ENCODE results near the gene CDKAL1. TPM values are rescaled to one million over a fixed set of nuclear protein-coding genes. Genes with fewer than 3 reads are reported as not detected.

CDKAL1 gene
- total and polyA plus RNA-seq, 10 of the 15 experiments (the other 5 are each of a cell fraction or from before 2014, with no cell fraction given): 10.7 to 26.9 (median 17.3) TPM

DNA sequence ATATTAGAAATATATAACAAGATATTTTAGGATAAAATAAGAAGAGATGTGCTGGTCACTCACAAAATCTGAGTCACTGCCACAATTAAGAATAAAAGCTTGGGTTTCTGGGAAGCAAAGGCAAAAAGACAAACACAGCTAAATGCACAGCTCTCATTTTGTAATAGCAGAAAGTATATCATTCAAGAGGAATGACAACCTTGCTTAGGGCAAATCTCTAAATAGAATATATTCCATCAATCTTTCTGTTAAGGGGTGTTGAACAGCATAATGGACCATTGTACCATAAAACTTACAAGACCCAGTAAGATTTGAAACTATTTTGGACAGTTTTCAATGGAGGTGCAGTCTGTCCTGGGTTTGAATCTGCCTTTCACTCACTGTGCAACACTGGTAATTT is 594.3 kb downstream of the CDKAL1 start:
- ChIA-PET RAD21 (ENCODE audit: unreplicated experiment) (interaction anchor here (0.6 kb wide), 1 partner anchor 254 kb away, joined by 3 read pairs; no protein-coding TSS in a partner anchor), SMC1A (ENCODE audit: uncharacterized antibody, unreplicated experiment) (interaction anchor here (1.2 to 1.7 kb wide), 3 partner anchors 11 to 77 kb away, joined by 3 to 7 read pairs (median 4); no protein-coding TSS in a partner anchor), POLR2A (no interaction called here), CTCF (interaction anchor here (0.8 to 1.8 kb wide), 4 partner anchors 16 to 564 kb away, joined by 3 to 7 read pairs (median 3); no protein-coding TSS in a partner anchor)
- Histone ChIP-seq H3K27ac (ENCODE audit: control insufficient read depth, insufficient read depth) (no peak overlapping the region), H3K79me2 (ENCODE audit: control insufficient read depth, insufficient read depth, low read length) (no peaks in the 10 kb centered on the region), H3K4me3 (no peak overlapping the region), H3K9me3 (replicated peaks; ENCODE audit: control insufficient read depth, insufficient read depth, low read length) (no peaks in the 10 kb centered on the region), H3K4me2 (ENCODE audit: control insufficient read depth, insufficient read depth) (no peak overlapping the region), H4K20me1 (ENCODE audit: control insufficient read depth, insufficient read depth) (no peaks in the 10 kb centered on the region), H3K9ac (ENCODE audit: control insufficient read depth, insufficient read depth, low read length) (no peak overlapping the region), H3K4me1 (ENCODE audit: control insufficient read depth, insufficient read depth, low read length) (no peaks in the 10 kb centered on the region), H2AFZ (ENCODE audit: control insufficient read depth, low read depth, low read length) (no peak overlapping the region), H3K36me3 (ENCODE audit: control insufficient read depth in 2 of 2, insufficient read depth in 2 of 2, low read length in 1 of 2) (no peaks in the 10 kb centered on the region), H3K27me3 (replicated peaks in 1 of 2; ENCODE audit: control insufficient read depth in 2 of 2, insufficient read depth in 2 of 2, low read length in 1 of 2) (no peaks in the 10 kb centered on the region)
- no peak for DNase-seq (ENCODE audit: low read depth, low spot score)
- in situ Hi-C loops (cut with MboI) (no loop called here), intact Hi-C loops (cut with micrococcal nuclease; ENCODE audit: unreplicated experiment) (no loop called here)
- BruUV-seq (replicated peaks): no TSS peak
- FAIRE-seq: no peak
- TF ChIP-seq FOXM1 (IDR thresholded peaks at IDR 0.05; ENCODE audit: low read depth, low read length) (no peak), TAF1 (IDR thresholded peaks at IDR 0.05; ENCODE audit: borderline replicate concordance, low read depth, low read length) (no peak), CREM (IDR thresholded peaks at IDR 0.05; ENCODE audit: low read depth) (no peak), NRF1 (conservative IDR thresholded peaks at IDR 0.05; ENCODE audit: low read depth, low read length) (no peak), MEF2A (IDR thresholded peaks at IDR 0.05; ENCODE audit: insufficient read depth, low read depth, low read length) (no peak), JUND (IDR thresholded peaks at IDR 0.05; ENCODE audit: low read depth, low read length) (no peak), NFYA (IDR thresholded peaks at IDR 0.05; ENCODE audit: borderline replicate concordance, low read depth, low read length) (no peak), ZNF207 (IDR thresholded peaks at IDR 0.05; ENCODE audit: borderline replicate concordance) (no peak), TCF7 (IDR thresholded peaks at IDR 0.05; ENCODE audit: borderline replicate concordance) (no peak), ZNF217 (IDR thresholded peaks at IDR 0.05) (no peak), ESRRA (IDR thresholded peaks at IDR 0.05; ENCODE audit: low read length) (no peak), MXI1 (IDR thresholded peaks at IDR 0.05; ENCODE audit: low read depth, low read length) (no peak), NR2C2 (IDR thresholded peaks at IDR 0.05; ENCODE audit: borderline replicate concordance, control insufficient read depth, insufficient read length, low read depth) (no peak), TCF3 (IDR thresholded peaks at IDR 0.05; ENCODE audit: borderline replicate concordance, insufficient read depth, low read depth, low read length) (no peak)
- TF ChIP-seq, protein P1, sequence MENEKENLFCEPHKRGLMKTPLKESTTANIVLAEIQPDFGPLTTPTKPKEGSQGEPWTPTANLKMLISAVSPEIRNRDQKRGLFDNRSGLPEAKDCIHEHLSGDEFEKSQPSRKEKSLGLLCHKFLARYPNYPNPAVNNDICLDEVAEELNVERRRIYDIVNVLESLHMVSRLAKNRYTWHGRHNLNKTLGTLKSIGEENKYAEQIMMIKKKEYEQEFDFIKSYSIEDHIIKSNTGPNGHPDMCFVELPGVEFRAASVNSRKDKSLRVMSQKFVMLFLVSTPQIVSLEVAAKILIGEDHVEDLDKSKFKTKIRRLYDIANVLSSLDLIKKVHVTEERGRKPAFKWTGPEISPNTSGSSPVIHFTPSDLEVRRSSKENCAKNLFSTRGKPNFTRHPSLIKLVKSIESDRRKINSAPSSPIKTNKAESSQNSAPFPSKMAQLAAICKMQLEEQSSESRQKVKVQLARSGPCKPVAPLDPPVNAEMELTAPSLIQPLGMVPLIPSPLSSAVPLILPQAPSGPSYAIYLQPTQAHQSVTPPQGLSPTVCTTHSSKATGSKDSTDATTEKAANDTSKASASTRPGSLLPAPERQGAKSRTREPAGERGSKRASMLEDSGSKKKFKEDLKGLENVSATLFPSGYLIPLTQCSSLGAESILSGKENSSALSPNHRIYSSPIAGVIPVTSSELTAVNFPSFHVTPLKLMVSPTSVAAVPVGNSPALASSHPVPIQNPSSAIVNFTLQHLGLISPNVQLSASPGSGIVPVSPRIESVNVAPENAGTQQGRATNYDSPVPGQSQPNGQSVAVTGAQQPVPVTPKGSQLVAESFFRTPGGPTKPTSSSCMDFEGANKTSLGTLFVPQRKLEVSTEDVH (IDR thresholded peaks at IDR 0.05; ENCODE audit: low read depth, partially characterized antibody): no peak
- TF ChIP-seq, protein P2, sequence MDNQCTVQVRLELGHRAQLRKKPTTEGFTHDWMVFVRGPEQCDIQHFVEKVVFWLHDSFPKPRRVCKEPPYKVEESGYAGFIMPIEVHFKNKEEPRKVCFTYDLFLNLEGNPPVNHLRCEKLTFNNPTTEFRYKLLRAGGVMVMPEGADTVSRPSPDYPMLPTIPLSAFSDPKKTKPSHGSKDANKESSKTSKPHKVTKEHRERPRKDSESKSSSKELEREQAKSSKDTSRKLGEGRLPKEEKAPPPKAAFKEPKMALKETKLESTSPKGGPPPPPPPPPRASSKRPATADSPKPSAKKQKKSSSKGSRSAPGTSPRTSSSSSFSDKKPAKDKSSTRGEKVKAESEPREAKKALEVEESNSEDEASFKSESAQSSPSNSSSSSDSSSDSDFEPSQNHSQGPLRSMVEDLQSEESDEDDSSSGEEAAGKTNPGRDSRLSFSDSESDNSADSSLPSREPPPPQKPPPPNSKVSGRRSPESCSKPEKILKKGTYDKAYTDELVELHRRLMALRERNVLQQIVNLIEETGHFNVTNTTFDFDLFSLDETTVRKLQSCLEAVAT (IDR thresholded peaks at IDR 0.05): no peak
- TF ChIP-seq, protein P3, sequence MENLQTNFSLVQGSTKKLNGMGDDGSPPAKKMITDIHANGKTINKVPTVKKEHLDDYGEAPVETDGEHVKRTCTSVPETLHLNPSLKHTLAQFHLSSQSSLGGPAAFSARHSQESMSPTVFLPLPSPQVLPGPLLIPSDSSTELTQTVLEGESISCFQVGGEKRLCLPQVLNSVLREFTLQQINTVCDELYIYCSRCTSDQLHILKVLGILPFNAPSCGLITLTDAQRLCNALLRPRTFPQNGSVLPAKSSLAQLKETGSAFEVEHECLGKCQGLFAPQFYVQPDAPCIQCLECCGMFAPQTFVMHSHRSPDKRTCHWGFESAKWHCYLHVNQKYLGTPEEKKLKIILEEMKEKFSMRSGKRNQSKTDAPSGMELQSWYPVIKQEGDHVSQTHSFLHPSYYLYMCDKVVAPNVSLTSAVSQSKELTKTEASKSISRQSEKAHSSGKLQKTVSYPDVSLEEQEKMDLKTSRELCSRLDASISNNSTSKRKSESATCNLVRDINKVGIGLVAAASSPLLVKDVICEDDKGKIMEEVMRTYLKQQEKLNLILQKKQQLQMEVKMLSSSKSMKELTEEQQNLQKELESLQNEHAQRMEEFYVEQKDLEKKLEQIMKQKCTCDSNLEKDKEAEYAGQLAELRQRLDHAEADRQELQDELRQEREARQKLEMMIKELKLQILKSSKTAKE (IDR thresholded peaks at IDR 0.05; ENCODE audit: low read depth, poor library complexity, severe bottlenecking): no peak
- no peak for ATAC-seq
